ENCODE results near the gene ADRM1.

ADRM1 gene

GRCh38 chr20:62323980-62324906 is 21.4 kb downstream of the ADRM1 start:
- Histone ChIP-seq H3K79me2 (ENCODE audit: insufficient read depth, low read depth) (no peaks in the 10 kb centered on the region), H3K4me2 (no peak overlapping the region), H3K4me3 (IDR thresholded peaks at IDR 0.05; ENCODE audit: insufficient read depth, low read depth, low read length) (no peak overlapping the region), H3K36me3 (ENCODE audit: insufficient read depth) (no peaks in the 10 kb centered on the region), H2AFZ (ENCODE audit: low read depth) (no peak overlapping the region), H3K27me3 (ENCODE audit: insufficient read depth, low read depth) (no peaks in the 10 kb centered on the region), H4K20me1 (ENCODE audit: insufficient read depth) (no peaks in the 10 kb centered on the region), H3K4me1 (ENCODE audit: low read depth, poor library complexity, severe bottlenecking) (peaks cover 6% of the 10 kb centered on the region), H3K9ac (no peak overlapping the region), H3K27ac (no peak overlapping the region)
- TF ChIP-seq CTCF (conservative IDR thresholded peaks at IDR 0.05; ENCODE audit: low read depth, low read length), result no peak

GRCh38 chr20:62325172-62325905 is 22.5 kb downstream of the ADRM1 start:
- no peaks in the 10 kb centered on the region for H3K36me3 ChIP-seq (ENCODE audit: insufficient read depth)
- H3K4me3 ChIP-seq (IDR thresholded peaks at IDR 0.05; ENCODE audit: insufficient read depth, low read depth, low read length), result no peak overlapping the region
- no peaks in the 10 kb centered on the region for H3K27me3 ChIP-seq (ENCODE audit: insufficient read depth, low read depth)
- H3K9ac ChIP-seq, result no peak overlapping the region
- H2AFZ ChIP-seq (ENCODE audit: low read depth), result no peak overlapping the region
- H3K27ac ChIP-seq, result no peak overlapping the region
- TF ChIP-seq CTCF (conservative IDR thresholded peaks at IDR 0.05; ENCODE audit: low read depth, low read length), result no peak
- no peaks in the 10 kb centered on the region for H4K20me1 ChIP-seq (ENCODE audit: insufficient read depth)
- no peaks in the 10 kb centered on the region for H3K79me2 ChIP-seq (ENCODE audit: insufficient read depth, low read depth)
- peaks cover 6% of the 10 kb centered on the region for H3K4me1 ChIP-seq (ENCODE audit: low read depth, poor library complexity, severe bottlenecking)
- no peak overlapping the region for H3K4me2 ChIP-seq

- no peak overlapping the region for H3K27ac ChIP-seq
- no peaks in the 10 kb centered on the region for H3K27me3 ChIP-seq (ENCODE audit: insufficient read depth, low read depth)
- H3K4me2 ChIP-seq, result no peak overlapping the region
- no peak overlapping the region for H3K9ac ChIP-seq
- no peak overlapping the region for H3K4me3 ChIP-seq (IDR thresholded peaks at IDR 0.05; ENCODE audit: insufficient read depth, low read depth, low read length)
- no peak overlapping the region for H2AFZ ChIP-seq (ENCODE audit: low read depth)
- H3K36me3 ChIP-seq (ENCODE audit: insufficient read depth), result no peaks in the 10 kb centered on the region
- TF ChIP-seq CTCF (conservative IDR thresholded peaks at IDR 0.05; ENCODE audit: low read depth, low read length), result no peak
- H3K4me1 ChIP-seq (ENCODE audit: low read depth, poor library complexity, severe bottlenecking), result peaks cover 6% of the 10 kb centered on the region
- H4K20me1 ChIP-seq (ENCODE audit: insufficient read depth), result no peaks in the 10 kb centered on the region
- no peaks in the 10 kb centered on the region for H3K79me2 ChIP-seq (ENCODE audit: insufficient read depth, low read depth)
Measured at GRCh38 chr20:62326559-62326958, 23.8 kb downstream of the ADRM1 start.

GRCh38 chr20:62326959-62327725 is 24.3 kb downstream of the ADRM1 start:
- Histone ChIP-seq H3K27me3 (ENCODE audit: insufficient read depth, low read depth) (no peaks in the 10 kb centered on the region), H3K4me2 (no peak overlapping the region), H3K27ac (no peak overlapping the region), H3K4me3 (IDR thresholded peaks at IDR 0.05; ENCODE audit: insufficient read depth, low read depth, low read length) (no peak overlapping the region), H3K9ac (no peak overlapping the region), H3K4me1 (ENCODE audit: low read depth, poor library complexity, severe bottlenecking) (peaks cover 1% of the 10 kb centered on the region), H2AFZ (ENCODE audit: low read depth) (no peak overlapping the region), H3K79me2 (ENCODE audit: insufficient read depth, low read depth) (no peaks in the 10 kb centered on the region), H4K20me1 (ENCODE audit: insufficient read depth) (no peaks in the 10 kb centered on the region), H3K36me3 (ENCODE audit: insufficient read depth) (no peaks in the 10 kb centered on the region)
- TF ChIP-seq CTCF (conservative IDR thresholded peaks at IDR 0.05; ENCODE audit: low read depth, low read length), result no peak

Data from KMS-11 (cell line).